ENCODE data around the gene GPR21.

DNA sequence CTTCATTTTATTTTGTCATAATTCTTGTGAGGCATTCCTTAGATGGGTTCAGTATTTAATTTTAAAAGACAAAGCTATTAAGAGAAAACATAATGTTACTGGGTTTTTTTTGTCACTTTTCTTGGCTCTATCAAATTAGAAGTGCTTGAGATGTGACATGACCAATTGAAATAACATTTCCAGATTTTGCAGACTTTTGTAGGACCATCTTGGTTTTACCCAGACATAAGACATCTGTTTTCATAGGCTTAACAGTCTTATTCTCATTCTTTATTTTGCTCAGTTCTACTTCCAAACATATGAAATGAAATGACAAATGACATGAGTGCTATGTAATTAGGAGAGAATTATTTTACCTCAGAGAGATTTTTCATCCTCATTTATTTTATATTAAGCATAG is 19.6 kb downstream of the GPR21 start:
- TF ChIP-seq CTCF (conservative IDR thresholded peaks at IDR 0.05; ENCODE audit: low read depth in 2 of 2), result no peak
- no peak for TF ChIP-seq EZH2phosphoT487 (IDR thresholded peaks at IDR 0.05; ENCODE audit: unreplicated experiment)
- TF ChIP-seq ZNF331 (CRISPR knock-in tag; IDR thresholded peaks at IDR 0.05; ENCODE audit: low read depth), result no peak
- TF ChIP-seq, protein P1, sequence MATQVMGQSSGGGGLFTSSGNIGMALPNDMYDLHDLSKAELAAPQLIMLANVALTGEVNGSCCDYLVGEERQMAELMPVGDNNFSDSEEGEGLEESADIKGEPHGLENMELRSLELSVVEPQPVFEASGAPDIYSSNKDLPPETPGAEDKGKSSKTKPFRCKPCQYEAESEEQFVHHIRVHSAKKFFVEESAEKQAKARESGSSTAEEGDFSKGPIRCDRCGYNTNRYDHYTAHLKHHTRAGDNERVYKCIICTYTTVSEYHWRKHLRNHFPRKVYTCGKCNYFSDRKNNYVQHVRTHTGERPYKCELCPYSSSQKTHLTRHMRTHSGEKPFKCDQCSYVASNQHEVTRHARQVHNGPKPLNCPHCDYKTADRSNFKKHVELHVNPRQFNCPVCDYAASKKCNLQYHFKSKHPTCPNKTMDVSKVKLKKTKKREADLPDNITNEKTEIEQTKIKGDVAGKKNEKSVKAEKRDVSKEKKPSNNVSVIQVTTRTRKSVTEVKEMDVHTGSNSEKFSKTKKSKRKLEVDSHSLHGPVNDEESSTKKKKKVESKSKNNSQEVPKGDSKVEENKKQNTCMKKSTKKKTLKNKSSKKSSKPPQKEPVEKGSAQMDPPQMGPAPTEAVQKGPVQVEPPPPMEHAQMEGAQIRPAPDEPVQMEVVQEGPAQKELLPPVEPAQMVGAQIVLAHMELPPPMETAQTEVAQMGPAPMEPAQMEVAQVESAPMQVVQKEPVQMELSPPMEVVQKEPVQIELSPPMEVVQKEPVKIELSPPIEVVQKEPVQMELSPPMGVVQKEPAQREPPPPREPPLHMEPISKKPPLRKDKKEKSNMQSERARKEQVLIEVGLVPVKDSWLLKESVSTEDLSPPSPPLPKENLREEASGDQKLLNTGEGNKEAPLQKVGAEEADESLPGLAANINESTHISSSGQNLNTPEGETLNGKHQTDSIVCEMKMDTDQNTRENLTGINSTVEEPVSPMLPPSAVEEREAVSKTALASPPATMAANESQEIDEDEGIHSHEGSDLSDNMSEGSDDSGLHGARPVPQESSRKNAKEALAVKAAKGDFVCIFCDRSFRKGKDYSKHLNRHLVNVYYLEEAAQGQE (IDR thresholded peaks at IDR 0.05; ENCODE audit: unreplicated experiment), result no peak
- no peak for TF ChIP-seq EZH2 (IDR thresholded peaks at IDR 0.05; ENCODE audit: low read depth, unreplicated experiment)
- TF ChIP-seq POLR2AphosphoS5 (IDR thresholded peaks at IDR 0.05; ENCODE audit: low read depth), result no peak
- TF ChIP-seq JUNB (IDR thresholded peaks at IDR 0.05; ENCODE audit: unreplicated experiment), result no peak
- no peak for TF ChIP-seq NANOG (IDR thresholded peaks at IDR 0.05; ENCODE audit: borderline replicate concordance)
- TF ChIP-seq, protein P2, sequence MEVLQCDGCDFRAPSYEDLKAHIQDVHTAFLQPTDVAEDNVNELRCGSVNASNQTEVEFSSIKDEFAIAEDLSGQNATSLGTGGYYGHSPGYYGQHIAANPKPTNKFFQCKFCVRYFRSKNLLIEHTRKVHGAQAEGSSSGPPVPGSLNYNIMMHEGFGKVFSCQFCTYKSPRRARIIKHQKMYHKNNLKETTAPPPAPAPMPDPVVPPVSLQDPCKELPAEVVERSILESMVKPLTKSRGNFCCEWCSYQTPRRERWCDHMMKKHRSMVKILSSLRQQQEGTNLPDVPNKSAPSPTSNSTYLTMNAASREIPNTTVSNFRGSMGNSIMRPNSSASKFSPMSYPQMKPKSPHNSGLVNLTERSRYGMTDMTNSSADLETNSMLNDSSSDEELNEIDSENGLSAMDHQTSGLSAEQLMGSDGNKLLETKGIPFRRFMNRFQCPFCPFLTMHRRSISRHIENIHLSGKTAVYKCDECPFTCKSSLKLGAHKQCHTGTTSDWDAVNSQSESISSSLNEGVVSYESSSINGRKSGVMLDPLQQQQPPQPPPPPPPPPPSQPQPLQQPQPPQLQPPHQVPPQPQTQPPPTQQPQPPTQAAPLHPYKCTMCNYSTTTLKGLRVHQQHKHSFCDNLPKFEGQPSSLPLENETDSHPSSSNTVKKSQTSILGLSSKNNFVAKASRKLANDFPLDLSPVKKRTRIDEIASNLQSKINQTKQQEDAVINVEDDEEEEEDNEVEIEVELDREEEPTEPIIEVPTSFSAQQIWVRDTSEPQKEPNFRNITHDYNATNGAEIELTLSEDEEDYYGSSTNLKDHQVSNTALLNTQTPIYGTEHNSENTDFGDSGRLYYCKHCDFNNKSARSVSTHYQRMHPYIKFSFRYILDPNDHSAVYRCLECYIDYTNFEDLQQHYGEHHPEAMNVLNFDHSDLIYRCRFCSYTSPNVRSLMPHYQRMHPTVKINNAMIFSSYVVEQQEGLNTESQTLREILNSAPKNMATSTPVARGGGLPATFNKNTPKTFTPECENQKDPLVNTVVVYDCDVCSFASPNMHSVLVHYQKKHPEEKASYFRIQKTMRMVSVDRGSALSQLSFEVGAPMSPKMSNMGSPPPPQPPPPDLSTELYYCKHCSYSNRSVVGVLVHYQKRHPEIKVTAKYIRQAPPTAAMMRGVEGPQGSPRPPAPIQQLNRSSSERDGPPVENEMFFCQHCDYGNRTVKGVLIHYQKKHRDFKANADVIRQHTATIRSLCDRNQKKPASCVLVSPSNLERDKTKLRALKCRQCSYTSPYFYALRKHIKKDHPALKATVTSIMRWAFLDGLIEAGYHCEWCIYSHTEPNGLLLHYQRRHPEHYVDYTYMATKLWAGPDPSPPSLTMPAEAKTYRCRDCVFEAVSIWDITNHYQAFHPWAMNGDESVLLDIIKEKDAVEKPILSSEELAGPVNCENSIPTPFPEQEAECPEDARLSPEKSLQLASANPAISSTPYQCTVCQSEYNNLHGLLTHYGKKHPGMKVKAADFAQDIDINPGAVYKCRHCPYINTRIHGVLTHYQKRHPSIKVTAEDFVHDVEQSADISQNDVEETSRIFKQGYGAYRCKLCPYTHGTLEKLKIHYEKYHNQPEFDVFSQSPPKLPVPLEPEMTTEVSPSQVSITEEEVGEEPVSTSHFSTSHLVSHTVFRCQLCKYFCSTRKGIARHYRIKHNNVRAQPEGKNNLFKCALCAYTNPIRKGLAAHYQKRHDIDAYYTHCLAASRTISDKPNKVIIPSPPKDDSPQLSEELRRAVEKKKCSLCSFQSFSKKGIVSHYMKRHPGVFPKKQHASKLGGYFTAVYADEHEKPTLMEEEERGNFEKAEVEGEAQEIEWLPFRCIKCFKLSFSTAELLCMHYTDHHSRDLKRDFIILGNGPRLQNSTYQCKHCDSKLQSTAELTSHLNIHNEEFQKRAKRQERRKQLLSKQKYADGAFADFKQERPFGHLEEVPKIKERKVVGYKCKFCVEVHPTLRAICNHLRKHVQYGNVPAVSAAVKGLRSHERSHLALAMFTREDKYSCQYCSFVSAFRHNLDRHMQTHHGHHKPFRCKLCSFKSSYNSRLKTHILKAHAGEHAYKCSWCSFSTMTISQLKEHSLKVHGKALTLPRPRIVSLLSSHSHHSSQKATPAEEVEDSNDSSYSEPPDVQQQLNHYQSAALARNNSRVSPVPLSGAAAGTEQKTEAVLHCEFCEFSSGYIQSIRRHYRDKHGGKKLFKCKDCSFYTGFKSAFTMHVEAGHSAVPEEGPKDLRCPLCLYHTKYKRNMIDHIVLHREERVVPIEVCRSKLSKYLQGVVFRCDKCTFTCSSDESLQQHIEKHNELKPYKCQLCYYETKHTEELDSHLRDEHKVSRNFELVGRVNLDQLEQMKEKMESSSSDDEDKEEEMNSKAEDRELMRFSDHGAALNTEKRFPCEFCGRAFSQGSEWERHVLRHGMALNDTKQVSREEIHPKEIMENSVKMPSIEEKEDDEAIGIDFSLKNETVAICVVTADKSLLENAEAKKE (CRISPR knock-in tag; IDR thresholded peaks at IDR 0.05), result no peak
